ENCODE data around the gene DDX56. TPM values are rescaled to one million over a fixed set of nuclear protein-coding genes. Genes with fewer than 3 reads are reported as not detected.

The DDX56 gene
- total and polyA plus RNA-seq, 2 of the 13 experiments (the other 11 are each of a cell fraction or from before 2014, with no cell fraction given) = 82.6 to 120 TPM

DNA sequence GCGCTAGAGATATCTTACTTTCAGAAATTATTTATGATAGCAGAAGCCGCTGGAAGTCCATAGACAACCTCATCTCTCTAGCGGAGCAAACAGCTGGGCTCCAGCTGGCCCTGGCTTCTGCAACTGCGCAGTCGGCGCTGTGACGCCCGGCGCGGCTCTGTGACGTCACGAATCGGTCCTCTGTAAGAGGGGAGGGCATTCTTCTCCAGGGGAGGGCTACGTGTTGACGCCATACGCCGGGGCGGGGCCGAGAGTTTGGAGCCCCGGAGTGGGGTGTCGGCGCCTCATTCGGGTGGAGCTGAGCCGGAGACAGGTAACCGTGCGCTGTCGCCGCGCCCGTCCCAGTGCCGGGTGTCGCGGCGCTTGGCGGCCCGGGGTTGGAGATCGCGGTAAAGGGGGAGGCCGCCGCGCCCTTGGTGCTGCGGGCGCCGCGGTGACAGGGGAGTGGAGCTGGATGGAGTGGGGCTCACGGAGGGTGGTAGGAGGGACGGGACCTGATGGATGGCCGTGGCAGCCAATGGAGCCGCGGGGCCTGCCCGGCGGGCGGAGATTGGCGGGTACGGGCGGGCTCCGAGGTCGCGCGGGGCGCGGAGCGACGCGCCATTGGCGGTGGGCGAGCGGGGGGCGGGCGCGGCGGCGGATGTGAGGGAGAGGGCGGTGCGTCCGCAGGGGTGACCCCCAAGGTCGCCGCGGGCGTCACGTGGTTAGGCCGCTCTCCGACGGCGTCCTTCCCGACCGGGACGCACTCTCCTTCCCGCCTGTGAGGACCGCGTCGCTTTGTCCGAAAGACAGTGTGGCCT, 32.8 kb upstream of the DDX56 start, which contains the start of gene OGDH (continued):
- TF ChIP-seq HDAC1 (CRISPR knock-in tag; IDR thresholded peaks at IDR 0.05) = peak; percentile 96
- TF ChIP-seq, protein P1, sequence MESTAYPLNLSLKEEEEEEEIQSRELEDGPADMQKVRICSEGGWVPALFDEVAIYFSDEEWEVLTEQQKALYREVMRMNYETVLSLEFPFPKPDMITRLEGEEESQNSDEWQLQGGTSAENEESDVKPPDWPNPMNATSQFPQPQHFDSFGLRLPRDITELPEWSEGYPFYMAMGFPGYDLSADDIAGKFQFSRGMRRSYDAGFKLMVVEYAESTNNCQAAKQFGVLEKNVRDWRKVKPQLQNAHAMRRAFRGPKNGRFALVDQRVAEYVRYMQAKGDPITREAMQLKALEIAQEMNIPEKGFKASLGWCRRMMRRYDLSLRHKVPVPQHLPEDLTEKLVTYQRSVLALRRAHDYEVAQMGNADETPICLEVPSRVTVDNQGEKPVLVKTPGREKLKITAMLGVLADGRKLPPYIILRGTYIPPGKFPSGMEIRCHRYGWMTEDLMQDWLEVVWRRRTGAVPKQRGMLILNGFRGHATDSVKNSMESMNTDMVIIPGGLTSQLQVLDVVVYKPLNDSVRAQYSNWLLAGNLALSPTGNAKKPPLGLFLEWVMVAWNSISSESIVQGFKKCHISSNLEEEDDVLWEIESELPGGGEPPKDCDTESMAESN (CRISPR knock-in tag; conservative IDR thresholded peaks at IDR 0.05) = peak; percentile 80
- peak; percentile 59 for TF ChIP-seq ZBTB25 (CRISPR knock-in tag; IDR thresholded peaks at IDR 0.05)
- TF ChIP-seq SOX6 (IDR thresholded peaks at IDR 0.05) = no peak
- peak; percentile 63 for TF ChIP-seq SOX6 (CRISPR knock-in tag; IDR thresholded peaks at IDR 0.05)
- no peak for TF ChIP-seq SIX1 (CRISPR knock-in tag; IDR thresholded peaks at IDR 0.05; ENCODE audit: borderline replicate concordance)
- TF ChIP-seq ZFP37 (CRISPR knock-in tag; IDR thresholded peaks at IDR 0.05; ENCODE audit: borderline replicate concordance) = no peak
- TF ChIP-seq ATF7-NPFF (CRISPR knock-in tag; IDR thresholded peaks at IDR 0.05; ENCODE audit: low read depth) = peak; percentile 80
- TF ChIP-seq HMG20A (CRISPR knock-in tag; IDR thresholded peaks at IDR 0.05; ENCODE audit: borderline replicate concordance) = no peak
- no peak for TF ChIP-seq BRD4 (CRISPR knock-in tag; IDR thresholded peaks at IDR 0.05)
- TF ChIP-seq ZNF577 (CRISPR knock-in tag; IDR thresholded peaks at IDR 0.05; ENCODE audit: borderline replicate concordance, low read depth) = no peak
- TF ChIP-seq ZNF775 (CRISPR knock-in tag; IDR thresholded peaks at IDR 0.05; ENCODE audit: borderline replicate concordance) = no peak
- TF ChIP-seq, protein P2, sequence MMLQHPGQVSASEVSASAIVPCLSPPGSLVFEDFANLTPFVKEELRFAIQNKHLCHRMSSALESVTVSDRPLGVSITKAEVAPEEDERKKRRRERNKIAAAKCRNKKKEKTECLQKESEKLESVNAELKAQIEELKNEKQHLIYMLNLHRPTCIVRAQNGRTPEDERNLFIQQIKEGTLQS (CRISPR knock-in tag; IDR thresholded peaks at IDR 0.05) = no peak
- TF ChIP-seq NAIF1 (CRISPR knock-in tag; IDR thresholded peaks at IDR 0.05; ENCODE audit: borderline replicate concordance) = no peak
- 0 out of 2 replicates have a peak, but pooled peaks have one; percentile 66 for TF ChIP-seq TERF1 (CRISPR knock-in tag; IDR thresholded peaks at IDR 0.05)
- TF ChIP-seq ZNF891 (CRISPR knock-in tag; IDR thresholded peaks at IDR 0.05) = peak; percentile 78
- TF ChIP-seq, protein P3, sequence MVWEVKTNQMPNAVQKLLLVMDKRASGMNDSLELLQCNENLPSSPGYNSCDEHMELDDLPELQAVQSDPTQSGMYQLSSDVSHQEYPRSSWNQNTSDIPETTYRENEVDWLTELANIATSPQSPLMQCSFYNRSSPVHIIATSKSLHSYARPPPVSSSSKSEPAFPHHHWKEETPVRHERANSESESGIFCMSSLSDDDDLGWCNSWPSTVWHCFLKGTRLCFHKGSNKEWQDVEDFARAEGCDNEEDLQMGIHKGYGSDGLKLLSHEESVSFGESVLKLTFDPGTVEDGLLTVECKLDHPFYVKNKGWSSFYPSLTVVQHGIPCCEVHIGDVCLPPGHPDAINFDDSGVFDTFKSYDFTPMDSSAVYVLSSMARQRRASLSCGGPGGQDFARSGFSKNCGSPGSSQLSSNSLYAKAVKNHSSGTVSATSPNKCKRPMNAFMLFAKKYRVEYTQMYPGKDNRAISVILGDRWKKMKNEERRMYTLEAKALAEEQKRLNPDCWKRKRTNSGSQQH (CRISPR knock-in tag; IDR thresholded peaks at IDR 0.05; ENCODE audit: low read depth) = peak; percentile 75; the same call in 1 of the 2 replicates
- TF ChIP-seq, protein P4, sequence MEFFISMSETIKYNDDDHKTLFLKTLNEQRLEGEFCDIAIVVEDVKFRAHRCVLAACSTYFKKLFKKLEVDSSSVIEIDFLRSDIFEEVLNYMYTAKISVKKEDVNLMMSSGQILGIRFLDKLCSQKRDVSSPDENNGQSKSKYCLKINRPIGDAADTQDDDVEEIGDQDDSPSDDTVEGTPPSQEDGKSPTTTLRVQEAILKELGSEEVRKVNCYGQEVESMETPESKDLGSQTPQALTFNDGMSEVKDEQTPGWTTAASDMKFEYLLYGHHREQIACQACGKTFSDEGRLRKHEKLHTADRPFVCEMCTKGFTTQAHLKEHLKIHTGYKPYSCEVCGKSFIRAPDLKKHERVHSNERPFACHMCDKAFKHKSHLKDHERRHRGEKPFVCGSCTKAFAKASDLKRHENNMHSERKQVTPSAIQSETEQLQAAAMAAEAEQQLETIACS (CRISPR knock-in tag; IDR thresholded peaks at IDR 0.05) = no peak
- peak; percentile 86 for TF ChIP-seq TFDP2 (CRISPR knock-in tag; IDR thresholded peaks at IDR 0.05)
- peak; percentile 60; the same call in 1 of the 2 replicates for TF ChIP-seq ZNF772 (CRISPR knock-in tag; IDR thresholded peaks at IDR 0.05)
- 0 out of 2 replicates have a peak, but pooled peaks have one; percentile 31 for TF ChIP-seq ZNF713 (CRISPR knock-in tag; IDR thresholded peaks at IDR 0.05)

All from HepG2 (cell line).